Measurements from ENCODE around the gene GSDME.

- TF ChIP-seq POLR2AphosphoS5 (IDR thresholded peaks at IDR 0.05), result no peak
- TF ChIP-seq CTCF (IDR thresholded peaks at IDR 0.05), result no peak
- TF ChIP-seq POLR2A (IDR thresholded peaks at IDR 0.05), result no peak
These were observed 58.6 kb downstream of the GSDME start for GRCh38 chr7:24698531-24699266.

All from upper lobe of left lung (tissue), 4 donors.